Activated naive CD8-positive, alpha-beta T cell treated with anti-CD3 and anti-CD28 coated beads, Interleukin-2, amount 10 ng/mL, durations not matched to agents 7 days and 5 days (primary cell): ENCODE data around the gene BSX. TPM values are rescaled to one million over a fixed set of nuclear protein-coding genes. Genes with fewer than 3 reads are reported as not detected.

Experiments
- ATAC-seq: fragments of 150-1000 bp; cut with Tn5 transposase; one replicate; pipeline ENCODE4 v1.10.0; 2021; ENCODE audit warnings: low read depth, moderate library complexity
- POLR2A ChIA-PET: fragments of 350-600 bp; sonication (Branson Sonifier 250); formaldehyde crosslinking; loops from one replicate; lab custom pipeline; 2021; ENCODE audit warnings: antibody characterized with exemption; lab: Charles Lee
- DNase-seq: peaks from one replicate; pipeline ENCODE4 v3.0.0; 2021
- H3K27ac Mint-ChIP-seq: one replicate; pipeline ENCODE4 v1.8.0; 2022; ENCODE audit warnings: mild to moderate bottlenecking, mixed read lengths
- H3K27me3 Mint-ChIP-seq: one replicate; pipeline ENCODE4 v1.8.0; 2022; ENCODE audit warnings: mild to moderate bottlenecking, moderate library complexity, mixed read lengths
- H3K36me3 Mint-ChIP-seq: one replicate; pipeline ENCODE4 v1.8.0; 2021; ENCODE audit warnings: mild to moderate bottlenecking, mixed read lengths
- H3K4me1 Mint-ChIP-seq: one replicate; pipeline ENCODE4 v1.8.0; 2021; ENCODE audit warnings: mixed read lengths
- H3K4me3 Mint-ChIP-seq: one replicate; pipeline ENCODE4 v1.8.0; 2022; ENCODE audit warnings: mild to moderate bottlenecking, moderate library complexity, mixed read lengths
- H3K9me3 Mint-ChIP-seq: one replicate; pipeline ENCODE4 v1.8.0; 2021; ENCODE audit warnings: mixed read lengths
- total RNA-seq, 2 experiments: library from RNA; stranded (reverse); gene quantifications; one replicate each; pipeline ENCODE4 v1.2.3, GENCODE V29; 2021

BSX gene
- total RNA-seq: not detected

GRCh38 chr11:122981388-122982264 lies at the start of gene BSX:
TSS of gene BSX (minus strand) at chr11:122981834. CDS start at chr11:122981671, 163 bp downstream.
- Mint-ChIP-seq H3K36me3 (peaks cover 3% of the 10 kb centered on the region), H3K4me3 (no peak within 1 kb of the TSS), H3K4me1 (peaks cover 23% of the 10 kb centered on the region), H3K27ac (peak within 1 kb of the TSS; percentile 6), H3K9me3 (peaks cover 3% of the 10 kb centered on the region), H3K27me3 (peaks cover 93% of the 10 kb centered on the region)
- peak; percentile 69 for ATAC-seq
- POLR2A ChIA-PET: no interaction called here
- DNase-seq: peak; percentile 81

- H3K27me3 Mint-ChIP-seq: peaks cover 10% of the 10 kb centered on the region
- H3K36me3 Mint-ChIP-seq: no peaks in the 10 kb centered on the region
- no peak overlapping the region for H3K4me3 Mint-ChIP-seq
- POLR2A ChIA-PET: no interaction called here
- no peak overlapping the region for H3K27ac Mint-ChIP-seq
- no peaks in the 10 kb centered on the region for H3K9me3 Mint-ChIP-seq
- no peak for DNase-seq
- no peak for ATAC-seq
- peaks cover 9% of the 10 kb centered on the region for H3K4me1 Mint-ChIP-seq
Observed at GRCh38 chr11:123030517-123030916, 48.9 kb upstream of the BSX start.

GRCh38 chr11:123020968-123021367 lies 39.3 kb upstream of the BSX start:
- no peak overlapping the region for H3K4me3 Mint-ChIP-seq
- peaks cover 9% of the 10 kb centered on the region for H3K4me1 Mint-ChIP-seq
- POLR2A ChIA-PET: interaction anchor here (1.1 kb wide), 1 partner anchor 158 kb away, joined by 4 read pairs; no protein-coding TSS in a partner anchor
- no peak overlapping the region for H3K27ac Mint-ChIP-seq
- DNase-seq (no peak), ATAC-seq (peak; percentile 63)
- no peaks in the 10 kb centered on the region for H3K9me3 Mint-ChIP-seq
- no peaks in the 10 kb centered on the region for H3K36me3 Mint-ChIP-seq
- peaks cover 15% of the 10 kb centered on the region for H3K27me3 Mint-ChIP-seq

GRCh38 chr11:123018702-123019101 lies 37.1 kb upstream of the BSX start:
- ATAC-seq (no peak), DNase-seq (no peak)
- no peak overlapping the region for H3K4me3 Mint-ChIP-seq
- H3K4me1 Mint-ChIP-seq: peaks cover 9% of the 10 kb centered on the region
- POLR2A ChIA-PET: interaction anchor here (1.1 kb wide), 1 partner anchor 36 kb away, joined by 3 read pairs; no protein-coding TSS in a partner anchor
- no peaks in the 10 kb centered on the region for H3K36me3 Mint-ChIP-seq
- no peak overlapping the region for H3K27ac Mint-ChIP-seq
- H3K27me3 Mint-ChIP-seq: peaks cover 20% of the 10 kb centered on the region
- H3K9me3 Mint-ChIP-seq: no peaks in the 10 kb centered on the region

- POLR2A ChIA-PET: no interaction called here
- ATAC-seq (no peak), DNase-seq (no peak)
- Mint-ChIP-seq H3K4me3 (no peak overlapping the region), H3K27ac (no peak overlapping the region), H3K9me3 (no peaks in the 10 kb centered on the region), H3K4me1 (no peaks in the 10 kb centered on the region), H3K27me3 (peaks cover 21% of the 10 kb centered on the region), H3K36me3 (no peaks in the 10 kb centered on the region)
Observed at GRCh38 chr11:123011510-123011909, 29.9 kb upstream of the BSX start.

GRCh38 chr11:123006860-123007542 lies 25.4 kb upstream of the BSX start:
- Mint-ChIP-seq H3K4me3 (no peak overlapping the region), H3K27ac (no peak overlapping the region), H3K9me3 (no peaks in the 10 kb centered on the region), H3K27me3 (peaks cover 9% of the 10 kb centered on the region), H3K4me1 (no peaks in the 10 kb centered on the region), H3K36me3 (no peaks in the 10 kb centered on the region)
- DNase-seq (no peak), ATAC-seq (no peak)
- POLR2A ChIA-PET: no interaction called here

- DNase-seq (no peak), ATAC-seq (no peak)
- peaks cover 11% of the 10 kb centered on the region for H3K27me3 Mint-ChIP-seq
- H3K4me3 Mint-ChIP-seq: no peak overlapping the region
- H3K27ac Mint-ChIP-seq: no peak overlapping the region
- POLR2A ChIA-PET: no interaction called here
- no peaks in the 10 kb centered on the region for H3K9me3 Mint-ChIP-seq
- H3K36me3 Mint-ChIP-seq: no peaks in the 10 kb centered on the region
- H3K4me1 Mint-ChIP-seq: no peaks in the 10 kb centered on the region
Observed at GRCh38 chr11:123000721-123001120, 19.1 kb upstream of the BSX start.

GRCh38 chr11:122998727-122999366 lies 17.2 kb upstream of the BSX start:
- no peak for ATAC-seq
- POLR2A ChIA-PET: no interaction called here
- peaks cover 14% of the 10 kb centered on the region for H3K27me3 Mint-ChIP-seq

GRCh38 chr11:122995526-122995925 lies 13.9 kb upstream of the BSX start:
- POLR2A ChIA-PET: no interaction called here

More at GRCh38 chr11:122998727-122999366, 17.2 kb upstream of the BSX start:
- Mint-ChIP-seq H3K4me3 (no peak overlapping the region), H3K4me1 (no peaks in the 10 kb centered on the region), H3K27ac (no peak overlapping the region), H3K36me3 (no peaks in the 10 kb centered on the region), H3K9me3 (no peaks in the 10 kb centered on the region)
- no peak for DNase-seq

GRCh38 chr11:122984186-122985011 lies 2.8 kb upstream of the BSX start:
- H3K4me3 Mint-ChIP-seq: peak overlapping the region; percentile 89
- DNase-seq: peak; percentile 45
- peak; percentile 62 for ATAC-seq
- no peak overlapping the region for H3K27ac Mint-ChIP-seq
- POLR2A ChIA-PET: no interaction called here
- H3K27me3 Mint-ChIP-seq: peaks cover 82% of the 10 kb centered on the region
- peaks cover 3% of the 10 kb centered on the region for H3K9me3 Mint-ChIP-seq
- peaks cover 11% of the 10 kb centered on the region for H3K4me1 Mint-ChIP-seq
- no peaks in the 10 kb centered on the region for H3K36me3 Mint-ChIP-seq

More at GRCh38 chr11:122995526-122995925, 13.9 kb upstream of the BSX start:
- no peaks in the 10 kb centered on the region for H3K36me3 Mint-ChIP-seq
- no peak overlapping the region for H3K4me3 Mint-ChIP-seq
- no peaks in the 10 kb centered on the region for H3K4me1 Mint-ChIP-seq
- H3K9me3 Mint-ChIP-seq: no peaks in the 10 kb centered on the region
- no peak for ATAC-seq
- H3K27me3 Mint-ChIP-seq: peaks cover 16% of the 10 kb centered on the region
- DNase-seq: no peak
- H3K27ac Mint-ChIP-seq: no peak overlapping the region

GRCh38 chr11:122983438-122984185 lies 2.0 kb upstream of the BSX start:
- Mint-ChIP-seq H3K4me1 (peaks cover 11% of the 10 kb centered on the region), H3K36me3 (no peaks in the 10 kb centered on the region), H3K4me3 (peak overlapping the region; percentile 89), H3K27ac (no peak overlapping the region), H3K9me3 (no peaks in the 10 kb centered on the region), H3K27me3 (peaks cover 90% of the 10 kb centered on the region)
- no peak for DNase-seq
- no peak for ATAC-seq
- POLR2A ChIA-PET: no interaction called here
